HG02943 (cell line): ENCODE results near the gene TRAF3.
A peak's percentile ranks its signal among the peaks of the same experiment; 100 is the strongest.
"Not testable (repeated sequence)": the region's sequence is repeated elsewhere in the genome, so short reads cannot be mapped to it uniquely, and the experiment has no call there.

ENCODE experiments used
- ATAC-seq: cut with Tn5 transposase; IDR thresholded peaks from one replicate; pipeline ENCODE4 v1.9.1; 2021; ENCODE audit warnings: mild to moderate bottlenecking, low read depth, moderate library complexity; ENCODE audit not compliant: unreplicated experiment

TRAF3 gene

GRCh38 chr14:102917469-102918211 is 140.4 kb downstream of the TRAF3 start:
- no peak for ATAC-seq

- no peak for ATAC-seq
Observed at GRCh38 chr14:102918438-102918837, 141.2 kb downstream of the TRAF3 start.

- ATAC-seq = no peak
Observed at GRCh38 chr14:102920273-102920997, 143.2 kb downstream of the TRAF3 start.

GRCh38 chr14:102920998-102921304 is 143.7 kb downstream of the TRAF3 start:
- ATAC-seq = no peak

GRCh38 chr14:102922490-102923200 is 145.4 kb downstream of the TRAF3 start, which contains the start of gene AMN:
AMN (plus strand) TSS chr14:102922663; CDS start chr14:102922689, 26 bp downstream.
- no peak for ATAC-seq

- no peak for ATAC-seq
Observed at GRCh38 chr14:102923201-102923924, 146.1 kb downstream of the TRAF3 start.

GRCh38 chr14:102923925-102924486 is 146.8 kb downstream of the TRAF3 start:
- no peak for ATAC-seq

- no peak for ATAC-seq
Observed at GRCh38 chr14:102924632-102925588, 147.7 kb downstream of the TRAF3 start.

- ATAC-seq = no peak
Observed at GRCh38 chr14:102925646-102926045, 148.4 kb downstream of the TRAF3 start.

- ATAC-seq = no peak
Observed at GRCh38 chr14:102926104-102926503, 148.9 kb downstream of the TRAF3 start.

- not testable (repeated sequence) for ATAC-seq
Observed at GRCh38 chr14:102926840-102927239, 149.6 kb downstream of the TRAF3 start.

GRCh38 chr14:102927346-102927877 is 150.2 kb downstream of the TRAF3 start:
- no peak for ATAC-seq

GRCh38 chr14:102927878-102928411 is 150.7 kb downstream of the TRAF3 start:
- no peak for ATAC-seq

GRCh38 chr14:102928412-102929240 is 151.4 kb downstream of the TRAF3 start:
- ATAC-seq = peak; percentile 73

GRCh38 chr14:102929241-102930137 is 152.2 kb downstream of the TRAF3 start:
- no peak for ATAC-seq

GRCh38 chr14:102930138-102930752 is 153.0 kb downstream of the TRAF3 start:
- ATAC-seq = no peak
